Measurements from ENCODE around the gene EEF1A2.
"Not testable (repeated sequence)": the region's sequence is repeated elsewhere in the genome, so short reads cannot be mapped to it uniquely, and the experiment has no call there.

EEF1A2 gene

GRCh38 chr20:63484236-63484635 is 14.6 kb downstream of the EEF1A2 start:
- no peak for DNase-seq

GRCh38 chr20:63483834-63484233 is 15.0 kb downstream of the EEF1A2 start:
- no peak for DNase-seq

- DNase-seq, result no peak
These were observed 16.8 kb downstream of the EEF1A2 start for GRCh38 chr20:63482021-63482587.

- no peak for DNase-seq
These were observed 17.4 kb downstream of the EEF1A2 start for GRCh38 chr20:63481503-63481902.

- not testable (repeated sequence) for DNase-seq
These were observed 19.0 kb downstream of the EEF1A2 start for GRCh38 chr20:63479695-63480419.

GRCh38 chr20:63478346-63479302 is 20.3 kb downstream of the EEF1A2 start:
- no peak for DNase-seq

- DNase-seq, result no peak
These were observed 20.9 kb downstream of the EEF1A2 start for GRCh38 chr20:63477944-63478343.

GRCh38 chr20:63477061-63477616 is 21.7 kb downstream of the EEF1A2 start:
- DNase-seq, result no peak

- DNase-seq, result no peak
These were observed 23.7 kb downstream of the EEF1A2 start for GRCh38 chr20:63475209-63475608.

- DNase-seq, result no peak
These were observed 25.1 kb downstream of the EEF1A2 start for GRCh38 chr20:63473555-63474449.

GRCh38 chr20:63472862-63473390 is 26.0 kb downstream of the EEF1A2 start:
- DNase-seq, result no peak

GRCh38 chr20:63471981-63472831 is 26.7 kb downstream of the EEF1A2 start, which contains the start of gene KCNQ2:
KCNQ2 (minus strand) TSS chr20:63472655; CDS start chr20:63472463, 192 bp downstream.
- DNase-seq, result no peak

- no peak for DNase-seq
These were observed 27.2 kb downstream of the EEF1A2 start for GRCh38 chr20:63471717-63471980.

- DNase-seq, result no peak
These were observed 27.7 kb downstream of the EEF1A2 start for GRCh38 chr20:63471002-63471716.

GRCh38 chr20:63470410-63470809 is 28.5 kb downstream of the EEF1A2 start:
- DNase-seq, result no peak

- no peak for DNase-seq
These were observed 29.2 kb downstream of the EEF1A2 start for GRCh38 chr20:63469713-63470101.

- no peak for DNase-seq
These were observed 29.7 kb downstream of the EEF1A2 start for GRCh38 chr20:63469019-63469712.

- DNase-seq, result no peak
These were observed 30.5 kb downstream of the EEF1A2 start for GRCh38 chr20:63468421-63468820.

- DNase-seq, result no peak
These were observed 31.4 kb downstream of the EEF1A2 start for GRCh38 chr20:63467294-63468083.
